Transverse colon (tissue), 4 donors: ENCODE data around the gene GRAP. TPM values are rescaled to one million over a fixed set of nuclear protein-coding genes. Genes with fewer than 3 reads are reported as not detected.
"Not testable (repeated sequence)": the region's sequence is repeated elsewhere in the genome, so short reads cannot be mapped to it uniquely, and the experiment has no call there.

Source experiments
- DNase-seq: peaks from one replicate; pipeline ENCODE4 v3.0.0-alpha.2; 2019
- H3K27ac ChIP-seq, 4 donors: fragments of 200-600 bp; sonication (generic); 2 replicates each; pipeline ENCODE4 v1.5.1; 2016 to 2018; ENCODE audit warnings: inconsistent platforms in 4 of 4
- H3K27me3 ChIP-seq: fragments of 200-600 bp; sonication (generic); 2 replicates; pipeline ENCODE4 v1.5.1; 2017; ENCODE audit warnings: inconsistent platforms
- H3K36me3 ChIP-seq, 4 donors: fragments of 200-600 bp; sonication (generic); 2 replicates each; pipeline ENCODE4 v1.5.1; 2017 to 2019; ENCODE audit warnings: inconsistent platforms in 4 of 4
- H3K4me1 ChIP-seq, 4 donors: fragments of 200-600 bp; sonication (generic); 2 replicates each; pipeline ENCODE4 v1.5.1; 2017 to 2020; ENCODE audit warnings: inconsistent platforms in 4 of 4
- H3K4me3 ChIP-seq, 4 donors: fragments of 200-600 bp; sonication (generic); 1 replicate in 1 of 4; 2 replicates in 3 of 4; pipeline versions ENCODE4 v1.5.1 to v1.6.1; 2017 to 2019; ENCODE audit warnings: inconsistent platforms in 4 of 4
- H3K9me3 ChIP-seq, 2 donors: fragments of 200-600 bp; sonication (generic); 2 replicates each; pipeline ENCODE4 v1.5.1; 2017 to 2019; ENCODE audit warnings: inconsistent platforms in 2 of 2
- POLR2A ChIP-seq: fragments of 450-650 bp; IDR thresholded peaks from one replicate; pipeline ENCODE4 v1.6.1; 2016; ENCODE audit warnings: antibody characterized with exemption, mild to moderate bottlenecking, moderate library complexity
- POLR2AphosphoS5 ChIP-seq, 3 donors: sonication (generic); formaldehyde crosslinking; IDR thresholded peaks; one replicate each; pipeline ENCODE4 v1.6.1; 2016; ENCODE audit warnings: antibody characterized with exemption in 3 of 3
- WGBS, 2 donors: methylation state at CpG; one replicate each; pipeline ENCODE4 v1.1.5; 2018; ENCODE audit warnings: low coverage in 1 of 2; 5-methylcytosine and 5-hydroxymethylcytosine counted together
- in situ Hi-C, 4 donors: fragments of 200-750 bp; cut with MboI; loops; one replicate each; pipeline versions ENCODE4 v1.15.0 to v1.15.1; 2017; ENCODE audit warnings: low sequenced_read_pairs in 3 of 4, low pct_ligation_motif_present in 1 of 4, low pct_unique_long_range_greater_than_20kb in 1 of 4
- intact Hi-C: fragments of 100-400 bp; cut with DNase I; formaldehyde crosslinking; loops from one replicate; pipeline ENCODE4 v1.15.1; 2023; ENCODE audit warnings: low total_unique reads
- total RNA-seq, 4 donors: library from RNA; depleted of rRNA; stranded (reverse); fragments of >200 nt; gene quantifications; one replicate each; pipeline ENCODE4 v1.1.0, GENCODE V29; 2016

GRAP gene
- total RNA-seq, 4 donors from 2014 or later: 1.6 to 20.2 (median 5.5) TPM

DNA sequence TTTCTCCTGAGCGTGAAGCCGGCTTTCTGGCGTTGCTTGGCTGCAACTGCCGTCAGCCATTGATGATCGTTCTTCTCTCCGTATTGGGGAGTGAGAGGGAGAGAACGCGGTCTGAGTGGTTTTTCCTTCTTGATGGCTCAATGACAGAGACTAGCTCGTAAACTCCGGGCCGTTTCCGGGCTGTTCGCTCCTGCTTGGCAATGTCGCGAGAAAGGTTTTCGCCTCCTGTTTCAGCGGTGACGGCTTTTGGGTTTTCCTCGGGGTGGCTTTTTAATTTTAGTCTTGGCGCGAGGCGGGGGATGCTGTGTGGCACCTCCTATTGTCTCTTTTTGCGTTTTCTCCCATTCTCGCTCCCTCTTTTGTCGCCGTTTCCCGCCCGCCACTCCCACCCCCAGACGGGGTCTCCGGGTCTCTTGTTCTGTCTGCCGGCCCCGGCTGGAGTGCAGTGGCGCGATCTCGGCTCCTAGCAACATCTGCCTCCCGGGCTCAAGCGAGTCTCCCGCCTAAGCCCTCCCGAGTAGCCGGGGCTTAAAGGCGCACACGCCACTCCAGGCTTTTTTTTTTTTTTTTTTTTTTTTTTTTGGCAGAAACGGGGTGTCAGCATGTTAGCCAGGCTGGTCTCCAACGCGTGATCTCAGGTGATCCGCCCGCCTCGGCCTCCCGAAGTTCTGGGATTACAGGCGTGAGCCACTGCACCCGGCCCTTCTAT lies 15.4 kb upstream of the GRAP start:
- in situ Hi-C loops, H3K4me1 ChIP-seq, H3K27me3 ChIP-seq, H3K36me3 ChIP-seq, H3K4me3 ChIP-seq, intact Hi-C loops, H3K9me3 ChIP-seq: not testable (repeated sequence)
- TF ChIP-seq POLR2A: peak; percentile 67
- peak in 2 of 3 donors; percentile 21 to 23 for TF ChIP-seq POLR2AphosphoS5 (IDR thresholded peaks at IDR 0.05)
- DNase-seq: peak; percentile 83
- peak overlapping the region in 2 of 4 donors; percentile 70 to 72 for H3K27ac ChIP-seq
- 2% methylated on average over 18 of the region's 51 CpGs; no CpG with 5 or more reads in 1 of the 2 donors for WGBS, 2 donors

- no CpG with 5 or more reads among the region's 12 CpGs for WGBS, 2 donors
- H3K9me3 ChIP-seq, DNase-seq, H3K36me3 ChIP-seq, H3K4me1 ChIP-seq, H3K27me3 ChIP-seq, intact Hi-C loops, H3K4me3 ChIP-seq, H3K27ac ChIP-seq, in situ Hi-C loops: not testable (repeated sequence)
Measured at GRCh38 chr17:19055447-19055846, 8.7 kb upstream of the GRAP start.

DNA sequence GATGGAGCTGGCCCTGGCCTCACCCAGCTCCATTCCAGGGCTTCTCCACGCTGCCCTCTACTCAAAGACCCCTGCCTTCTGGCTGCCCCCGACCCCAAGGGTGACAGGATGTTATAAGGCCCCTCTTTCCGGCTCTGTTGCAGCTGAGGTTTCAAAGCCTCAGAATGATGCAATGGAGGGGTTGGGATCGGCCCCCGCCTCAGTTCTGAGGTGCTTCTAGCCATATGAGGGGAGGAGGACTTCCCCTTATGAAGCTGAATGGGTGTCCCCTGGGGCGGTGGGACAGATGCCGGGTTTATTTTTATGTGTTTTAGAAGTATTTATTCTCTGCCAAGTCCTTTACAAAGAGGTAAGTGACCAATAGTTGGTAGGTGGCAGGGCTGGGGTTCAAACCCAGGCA lies 2.1 kb upstream of the GRAP start:
- H3K4me1 ChIP-seq, H3K27me3 ChIP-seq, in situ Hi-C loops, DNase-seq, H3K9me3 ChIP-seq, intact Hi-C loops, H3K27ac ChIP-seq, H3K36me3 ChIP-seq, H3K4me3 ChIP-seq: not testable (repeated sequence)
- WGBS, 2 donors: no CpG with 5 or more reads among the region's 7 CpGs

DNA sequence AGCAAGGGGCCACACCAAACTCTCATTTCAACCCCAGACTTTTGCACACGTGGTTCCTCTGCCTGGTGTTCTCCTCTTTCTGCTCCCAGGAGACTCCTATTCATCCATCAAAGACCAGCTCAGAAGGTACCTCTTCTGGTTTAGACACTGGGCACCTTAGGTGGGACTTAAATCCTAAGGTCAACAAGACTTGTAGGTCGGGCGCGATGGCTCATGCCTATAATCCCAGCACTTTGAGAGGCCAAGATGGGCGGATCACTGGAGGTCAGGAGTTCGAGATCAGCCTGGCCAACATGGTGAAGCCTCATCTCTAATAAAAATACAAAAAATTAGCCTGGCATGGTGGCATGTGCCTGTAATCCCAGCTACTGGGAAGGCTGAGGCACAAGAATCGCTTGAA lies 753 bp upstream of the GRAP start:
- H3K4me3 ChIP-seq, H3K36me3 ChIP-seq, H3K27ac ChIP-seq, H3K4me1 ChIP-seq, H3K27me3 ChIP-seq, H3K9me3 ChIP-seq, intact Hi-C loops, in situ Hi-C loops: not testable (repeated sequence)
- DNase-seq: peak; percentile 1
- no CpG with 5 or more reads among the region's 7 CpGs for WGBS, 2 donors

DNA sequence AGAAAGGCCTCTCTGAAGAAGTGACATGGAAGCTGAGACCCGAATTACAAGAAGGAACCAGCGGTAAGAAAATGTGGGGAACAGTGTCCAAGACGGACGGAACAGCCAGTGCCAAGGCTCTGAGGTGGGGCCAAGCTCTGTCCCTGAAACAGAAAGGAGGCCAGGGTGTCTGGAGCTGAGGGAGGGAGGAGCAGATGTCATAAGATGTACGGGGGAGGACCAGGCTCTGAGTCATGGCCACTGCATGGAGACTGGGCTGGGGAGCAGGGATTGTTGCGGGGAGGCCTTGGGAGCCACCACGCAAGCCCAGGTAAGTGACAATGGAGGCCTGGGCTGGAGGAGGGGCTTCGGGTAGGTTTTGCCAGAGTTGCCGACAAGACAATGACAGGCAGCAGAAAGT lies 2.1 kb downstream of the GRAP start:
- H3K27ac ChIP-seq, H3K36me3 ChIP-seq, H3K27me3 ChIP-seq, H3K9me3 ChIP-seq, H3K4me1 ChIP-seq, H3K4me3 ChIP-seq, in situ Hi-C loops, intact Hi-C loops, DNase-seq: not testable (repeated sequence)
- WGBS, 2 donors: no CpG with 5 or more reads among the region's 9 CpGs

DNA sequence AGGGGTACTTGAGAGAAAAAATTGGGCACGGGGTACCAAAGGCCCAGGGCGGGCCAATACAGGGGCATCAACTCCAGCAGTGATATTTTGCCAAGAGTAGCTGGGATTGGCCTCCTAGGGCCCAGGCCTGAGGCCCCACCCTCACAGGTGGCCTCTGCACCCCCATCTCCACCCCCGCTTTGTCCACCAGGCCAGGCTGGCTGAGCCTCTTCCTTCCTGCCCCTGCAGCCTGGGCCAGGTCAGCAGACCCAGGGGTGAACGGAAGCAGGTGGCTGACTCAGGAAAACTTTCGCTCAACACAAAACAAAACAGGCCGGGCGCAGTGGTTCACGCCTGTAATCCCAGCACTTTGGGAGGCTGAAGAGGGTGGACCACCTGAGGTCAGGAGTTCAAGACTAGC lies 3.7 kb downstream of the GRAP start:
- WGBS, 2 donors: no CpG with 5 or more reads among the region's 8 CpGs
- H3K4me1 ChIP-seq, in situ Hi-C loops, H3K27me3 ChIP-seq, DNase-seq, H3K36me3 ChIP-seq, H3K9me3 ChIP-seq, H3K27ac ChIP-seq, intact Hi-C loops, H3K4me3 ChIP-seq: not testable (repeated sequence)

DNA sequence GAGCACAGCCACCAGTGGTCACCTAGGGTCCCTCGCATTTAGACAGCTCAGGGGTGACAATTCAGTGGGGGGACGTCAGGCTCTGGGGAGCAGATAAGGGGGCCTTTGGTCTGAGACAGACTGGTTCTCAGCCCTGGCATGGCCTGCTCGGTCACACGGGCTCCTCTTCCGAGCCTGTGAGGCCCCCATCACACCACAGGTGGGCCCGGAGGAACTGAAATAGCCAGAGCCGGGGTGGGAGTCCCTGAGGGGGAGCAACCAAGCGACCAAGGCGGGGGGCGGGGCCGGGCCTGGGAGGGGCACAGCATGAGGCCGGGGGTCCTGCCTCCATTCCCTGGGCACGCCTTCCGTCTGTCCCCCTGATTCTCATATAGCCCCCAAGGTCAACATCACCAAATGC lies 4.4 kb downstream of the GRAP start:
- intact Hi-C loops, in situ Hi-C loops, H3K27ac ChIP-seq, H3K4me1 ChIP-seq, H3K4me3 ChIP-seq, DNase-seq, H3K36me3 ChIP-seq, H3K9me3 ChIP-seq, H3K27me3 ChIP-seq: not testable (repeated sequence)
- no CpG with 5 or more reads among the region's 14 CpGs for WGBS, 2 donors

- H3K4me3 ChIP-seq, H3K36me3 ChIP-seq, in situ Hi-C loops, H3K4me1 ChIP-seq, H3K27ac ChIP-seq, intact Hi-C loops, DNase-seq, H3K9me3 ChIP-seq, H3K27me3 ChIP-seq: not testable (repeated sequence)
- no CpG with 5 or more reads among the region's 10 CpGs for WGBS, 2 donors
Measured at GRCh38 chr17:19041871-19042270, 4.9 kb downstream of the GRAP start.

DNA sequence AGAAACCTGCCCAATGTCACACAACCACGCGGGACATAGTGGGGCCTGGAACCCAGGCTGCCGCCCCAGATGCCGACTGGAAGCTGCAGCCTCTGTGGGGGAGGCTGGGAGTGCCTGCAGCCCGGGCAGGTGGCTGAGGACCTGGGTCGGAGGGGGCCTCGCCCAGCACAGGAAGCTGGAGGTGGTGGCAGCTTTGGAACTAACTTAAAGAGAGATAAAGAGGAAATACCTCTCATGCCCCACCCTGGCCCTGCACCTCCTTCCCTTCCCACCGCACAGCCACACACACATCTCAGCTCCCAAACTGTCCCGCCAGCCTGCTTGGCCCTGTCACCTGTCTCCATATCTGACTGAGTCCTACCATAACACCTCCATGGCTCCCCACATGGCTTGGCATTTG lies 6.4 kb downstream of the GRAP start:
- whole genome bisulfite sequencing, 2 donors: no CpG with 5 or more reads among the region's 9 CpGs
- H3K36me3 ChIP-seq, H3K27ac ChIP-seq, H3K4me3 ChIP-seq, DNase-seq, in situ Hi-C loops, H3K27me3 ChIP-seq, H3K9me3 ChIP-seq, H3K4me1 ChIP-seq, intact Hi-C loops: not testable (repeated sequence)

GRCh38 chr17:19038730-19039129 lies 8.0 kb downstream of the GRAP start:
- H3K9me3 ChIP-seq, intact Hi-C loops, in situ Hi-C loops, H3K4me3 ChIP-seq, H3K27ac ChIP-seq, DNase-seq, H3K27me3 ChIP-seq, H3K36me3 ChIP-seq, H3K4me1 ChIP-seq: not testable (repeated sequence)
- no CpG with 5 or more reads among the region's 12 CpGs for WGBS, 2 donors

GRCh38 chr17:19038007-19038406 lies 8.8 kb downstream of the GRAP start:
- no CpG with 5 or more reads among the region's 17 CpGs for WGBS, 2 donors
- H3K4me3 ChIP-seq, in situ Hi-C loops, H3K9me3 ChIP-seq, H3K27me3 ChIP-seq, intact Hi-C loops, DNase-seq, H3K4me1 ChIP-seq, H3K36me3 ChIP-seq, H3K27ac ChIP-seq: not testable (repeated sequence)
